Measurements from ENCODE around the gene YWHAH.

The YWHAH gene

GRCh38 chr22:31983911-31984656 lies 39.7 kb downstream of the YWHAH start:
- DNase-seq, result no peak

GRCh38 chr22:31987218-31987617 lies 42.9 kb downstream of the YWHAH start:
- no peak for DNase-seq

- DNase-seq, result no peak
Observed at GRCh38 chr22:31991102-31991839, 46.9 kb downstream of the YWHAH start.

- DNase-seq, result no peak
Observed at GRCh38 chr22:31995046-31995445, 50.7 kb downstream of the YWHAH start.

GRCh38 chr22:31995807-31996206 lies 51.5 kb downstream of the YWHAH start:
- no peak for DNase-seq

- no peak for DNase-seq
Observed at GRCh38 chr22:31998784-31999385, 54.5 kb downstream of the YWHAH start.

GRCh38 chr22:32000181-32000580 lies 55.8 kb downstream of the YWHAH start:
- DNase-seq, result no peak

GRCh38 chr22:32005453-32005852 lies 61.1 kb downstream of the YWHAH start:
- no peak for DNase-seq

Measured in CD4-positive, alpha-beta T cell treated with Interleukin-17A for 1 hour (primary cell).